ENCODE measurements around the gene FLT1.

Gene FLT1

GRCh38 chr13:28387740-28388501 is 107.0 kb downstream of the FLT1 start:
- no peak for DNase-seq (ENCODE audit: low read depth in 1 of 2, low spot score in 1 of 2)

GRCh38 chr13:28385362-28385761 is 109.6 kb downstream of the FLT1 start:
- no peak for DNase-seq (ENCODE audit: low read depth in 1 of 2, low spot score in 1 of 2)

- DNase-seq (ENCODE audit: low read depth in 1 of 2, low spot score in 1 of 2), result no peak
Measured at GRCh38 chr13:28384789-28385188, 110.1 kb downstream of the FLT1 start.

- no peak for DNase-seq (ENCODE audit: low read depth in 1 of 2, low spot score in 1 of 2)
Measured at GRCh38 chr13:28380319-28380718, 114.6 kb downstream of the FLT1 start.

- DNase-seq (ENCODE audit: low read depth in 1 of 2, low spot score in 1 of 2), result no peak
Measured at GRCh38 chr13:28379371-28380083, 115.4 kb downstream of the FLT1 start.

GRCh38 chr13:28376604-28377003 is 118.3 kb downstream of the FLT1 start:
- DNase-seq (ENCODE audit: low read depth in 1 of 2, low spot score in 1 of 2), result no peak

GRCh38 chr13:28375250-28375930 is 119.5 kb downstream of the FLT1 start:
- DNase-seq (ENCODE audit: low read depth in 1 of 2, low spot score in 1 of 2), result no peak

- DNase-seq (ENCODE audit: low read depth in 1 of 2, low spot score in 1 of 2), result no peak
Measured at GRCh38 chr13:28373810-28374209, 121.1 kb downstream of the FLT1 start.

GRCh38 chr13:28370448-28370847 is 124.5 kb downstream of the FLT1 start:
- DNase-seq (ENCODE audit: low read depth in 1 of 2, low spot score in 1 of 2), result no peak

GRCh38 chr13:28358708-28359107 is 136.2 kb downstream of the FLT1 start:
- DNase-seq (ENCODE audit: low read depth in 1 of 2, low spot score in 1 of 2), result no peak

- DNase-seq (ENCODE audit: low read depth in 1 of 2, low spot score in 1 of 2), result no peak
Measured at GRCh38 chr13:28357911-28358433, 137.0 kb downstream of the FLT1 start.

- DNase-seq (ENCODE audit: low read depth in 1 of 2, low spot score in 1 of 2), result no peak
Measured at GRCh38 chr13:28357247-28357825, 137.6 kb downstream of the FLT1 start.

GRCh38 chr13:28356561-28357021 is 138.3 kb downstream of the FLT1 start:
- no peak for DNase-seq (ENCODE audit: low read depth in 1 of 2, low spot score in 1 of 2)

- no peak for DNase-seq (ENCODE audit: low read depth in 1 of 2, low spot score in 1 of 2)
Measured at GRCh38 chr13:28355822-28356371, 139.0 kb downstream of the FLT1 start.

GRCh38 chr13:28355046-28355821 is 139.7 kb downstream of the FLT1 start:
- DNase-seq (ENCODE audit: low read depth in 1 of 2, low spot score in 1 of 2), result no peak

- DNase-seq (ENCODE audit: low read depth in 1 of 2, low spot score in 1 of 2), result no peak
Measured at GRCh38 chr13:28353679-28354078, 141.2 kb downstream of the FLT1 start.

- DNase-seq (ENCODE audit: low read depth in 1 of 2, low spot score in 1 of 2), result no peak
Measured at GRCh38 chr13:28349907-28350654, 144.8 kb downstream of the FLT1 start.

- DNase-seq (ENCODE audit: low read depth in 1 of 2, low spot score in 1 of 2), result no peak
Measured at GRCh38 chr13:28349371-28349770, 145.6 kb downstream of the FLT1 start.
